Inferior parietal cortex (tissue), 1 donor: ENCODE results near the gene NIPAL1.
A peak's percentile ranks its signal among the peaks of the same experiment; 100 is the strongest.

Experiments
- DNase-seq: peaks from one replicate; pipeline ENCODE4 v3.0.0-alpha.2; 2016; ENCODE audit errors: extremely low spot score

Gene NIPAL1

DNA sequence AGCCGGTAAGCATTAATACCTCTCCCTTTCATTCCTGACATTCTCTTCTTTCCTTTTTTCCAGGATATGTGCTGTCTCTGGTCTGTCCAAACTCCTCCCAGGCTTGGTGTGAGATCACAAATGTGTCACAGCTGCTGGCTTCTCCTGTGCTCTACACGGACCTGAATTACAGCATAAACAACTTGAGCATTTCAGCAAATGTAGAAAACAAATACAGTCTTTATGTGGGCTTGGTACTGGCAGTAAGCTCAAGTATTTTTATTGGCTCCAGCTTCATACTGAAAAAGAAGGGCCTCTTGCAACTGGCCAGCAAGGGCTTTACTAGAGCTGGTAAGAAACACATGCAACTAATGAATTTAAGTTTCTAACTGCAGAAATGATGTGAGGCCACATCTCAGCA, 8.4 kb downstream of the NIPAL1 start:
- no peak for DNase-seq

DNA sequence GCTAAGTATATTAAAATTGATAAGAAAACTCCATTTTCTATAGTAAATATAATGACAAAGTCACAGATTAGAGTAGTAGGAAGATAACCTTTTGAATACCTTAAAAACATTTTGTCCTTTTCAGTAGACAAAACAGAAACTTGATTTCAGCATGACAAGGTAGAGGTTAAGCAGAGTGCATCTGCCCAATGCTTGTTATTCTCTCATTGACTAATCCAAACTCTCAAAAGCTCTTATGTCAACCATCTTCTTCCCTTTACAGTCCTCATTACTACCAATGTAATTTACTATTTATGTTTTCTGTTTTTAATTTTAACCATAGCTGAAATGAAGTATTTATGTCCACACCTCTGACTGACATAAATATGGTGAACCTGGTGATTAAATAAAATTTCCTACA, 11.1 kb downstream of the NIPAL1 start:
- no peak for DNase-seq

DNA sequence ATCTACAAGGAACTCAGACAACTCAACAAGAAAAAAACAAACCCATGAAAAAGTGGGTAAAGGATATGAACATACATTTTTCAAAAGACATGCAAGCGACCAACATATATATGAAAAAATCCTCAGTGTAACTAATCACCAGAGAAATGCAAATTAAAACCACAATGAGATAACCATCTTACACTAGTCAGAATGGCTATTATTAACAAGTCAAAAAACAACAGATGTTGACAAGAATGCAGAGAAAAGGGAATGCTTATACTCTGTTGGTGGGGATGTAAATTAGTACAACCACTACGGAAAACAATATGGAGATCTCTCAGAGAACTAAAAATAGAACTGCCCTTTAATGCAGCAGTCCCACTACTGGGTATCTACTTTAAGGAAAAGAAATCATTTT, 12.1 kb downstream of the NIPAL1 start:
- DNase-seq = no peak

DNA sequence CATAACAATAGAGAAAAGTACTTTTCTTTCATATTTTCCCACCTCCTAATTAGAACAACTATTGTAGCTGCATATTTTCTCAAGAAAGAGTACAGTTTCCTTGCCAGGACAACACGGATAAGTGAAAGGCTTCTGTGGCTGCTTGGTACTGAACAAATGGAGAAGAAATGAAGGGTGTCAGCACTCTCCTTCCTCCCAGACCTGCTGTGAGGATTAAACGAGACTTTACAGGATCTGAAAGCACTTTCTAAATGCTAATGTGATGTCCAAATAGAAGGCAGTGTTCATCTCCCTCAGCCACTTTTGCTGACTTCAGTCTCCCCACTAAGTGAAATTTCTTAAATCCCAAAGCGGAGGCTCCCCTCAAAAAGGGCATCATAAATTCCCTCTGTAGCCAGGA, 13.9 kb downstream of the NIPAL1 start:
- DNase-seq = no peak

DNA sequence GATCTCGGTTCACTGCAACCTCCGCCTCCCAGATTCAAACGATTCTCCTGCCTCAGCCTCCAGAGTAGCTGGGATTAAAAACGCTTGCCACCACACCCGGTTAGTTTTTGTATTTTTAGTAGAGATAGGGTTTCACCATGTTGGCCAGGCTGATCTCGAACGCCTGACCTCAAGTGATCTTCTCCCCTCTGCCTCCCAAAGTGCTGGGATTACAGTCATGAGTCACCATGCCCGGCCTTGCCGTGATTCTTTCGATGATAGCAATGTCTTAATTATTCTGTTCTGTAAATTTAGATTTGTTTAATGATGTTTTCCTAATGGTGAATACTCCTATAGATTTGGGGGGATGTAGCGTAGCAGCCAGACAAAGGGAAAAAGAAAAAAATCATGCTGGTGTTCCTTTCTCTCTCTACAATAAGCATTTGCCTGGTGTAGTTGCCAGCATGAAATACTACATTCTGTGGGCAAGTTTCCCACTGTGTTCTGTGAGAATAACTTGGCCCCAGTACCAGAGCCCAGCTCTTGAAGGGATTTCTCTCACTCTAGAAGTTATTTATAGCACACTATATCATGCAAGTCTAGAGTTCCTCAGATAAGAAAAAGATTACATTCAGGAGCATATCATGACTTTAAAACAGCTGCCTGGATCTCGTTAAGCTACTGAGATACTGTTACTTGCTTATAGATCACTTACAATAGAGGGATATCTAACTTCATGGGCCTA, 15.4 kb downstream of the NIPAL1 start:
- peak; percentile 41 for DNase-seq

DNA sequence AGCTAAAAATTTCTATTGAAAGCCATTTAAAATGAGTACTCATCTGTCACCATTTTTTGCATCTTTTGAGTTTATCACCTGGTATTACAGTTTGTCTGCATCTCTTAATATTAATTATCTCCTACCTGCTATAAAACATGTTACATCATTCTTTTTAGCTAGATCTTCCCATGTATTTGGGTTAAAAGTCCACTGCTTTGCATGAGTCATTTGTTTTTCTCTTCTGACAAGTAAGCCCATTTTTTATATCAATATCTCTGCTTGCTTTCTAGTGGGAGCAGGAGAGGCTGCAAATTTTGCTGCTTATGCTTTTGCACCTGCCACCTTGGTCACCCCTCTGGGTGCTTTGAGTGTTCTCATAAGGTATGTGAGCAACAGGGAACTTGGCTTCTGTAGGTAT, 16.1 kb downstream of the NIPAL1 start:
- no peak for DNase-seq

DNA sequence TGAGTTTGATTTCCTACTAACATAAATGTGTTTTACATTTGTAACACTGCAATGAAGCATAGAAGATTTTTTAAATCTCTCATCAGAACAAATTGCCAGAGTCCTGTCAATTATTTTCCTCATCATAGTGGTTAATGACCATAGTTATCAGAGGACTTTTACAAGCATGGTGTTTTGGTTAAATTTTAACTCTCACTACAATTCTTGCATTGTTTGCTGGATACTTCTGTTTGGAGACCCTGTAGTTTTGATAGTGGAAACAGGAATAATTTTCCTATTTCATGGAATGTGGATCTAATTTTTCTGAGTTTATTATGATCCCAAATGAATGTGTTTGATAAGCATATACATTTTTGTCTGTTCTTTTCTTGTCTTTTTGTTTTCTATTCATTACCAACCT, 16.8 kb downstream of the NIPAL1 start:
- no peak for DNase-seq

DNA sequence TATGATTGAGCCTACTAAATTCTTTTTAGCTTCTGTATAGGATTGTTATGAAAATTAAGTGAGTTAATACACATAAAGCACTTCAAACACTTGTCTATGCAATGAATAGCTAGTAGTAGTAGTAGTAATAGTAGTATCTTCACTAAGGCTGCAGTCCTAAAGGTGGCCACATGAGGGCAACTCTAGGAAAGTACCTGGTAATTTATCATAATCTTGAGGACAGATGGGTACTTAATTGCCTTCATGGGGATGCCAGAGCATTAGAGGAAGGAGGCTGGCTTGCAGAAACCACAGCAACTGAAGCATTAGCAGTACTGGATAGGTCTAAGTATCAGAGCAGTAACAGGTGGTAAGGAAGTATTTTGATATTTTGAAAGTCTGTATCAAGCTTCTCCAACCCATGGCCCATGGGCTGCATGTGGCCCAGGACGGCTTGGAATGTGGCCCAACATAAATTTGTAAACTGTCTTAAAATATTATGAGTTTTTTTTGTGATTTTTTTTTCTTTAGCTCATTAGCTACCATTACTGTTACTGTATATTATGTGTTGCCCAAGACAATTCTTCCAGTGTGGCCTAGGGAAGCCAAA, 17.3 kb downstream of the NIPAL1 start:
- DNase-seq = no peak

DNA sequence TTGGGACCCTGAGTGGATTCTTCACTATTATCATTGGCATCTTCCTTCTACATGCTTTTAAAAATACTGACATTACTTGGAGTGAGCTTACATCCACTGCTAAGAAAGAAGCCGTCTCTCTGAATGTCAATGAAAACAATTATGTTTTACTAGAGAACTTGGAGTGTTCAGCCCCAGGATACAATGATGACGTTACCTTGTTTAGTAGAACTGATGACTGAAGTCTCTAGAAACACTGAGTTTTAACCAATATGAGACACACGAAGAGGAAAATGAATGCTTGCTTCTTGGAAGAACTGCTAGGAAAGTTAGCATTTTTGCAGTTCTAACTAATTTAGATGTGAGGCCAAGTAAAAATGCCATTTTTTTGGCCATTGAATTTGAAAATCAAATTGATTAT, 19.4 kb downstream of the NIPAL1 start:
- no peak for DNase-seq

DNA sequence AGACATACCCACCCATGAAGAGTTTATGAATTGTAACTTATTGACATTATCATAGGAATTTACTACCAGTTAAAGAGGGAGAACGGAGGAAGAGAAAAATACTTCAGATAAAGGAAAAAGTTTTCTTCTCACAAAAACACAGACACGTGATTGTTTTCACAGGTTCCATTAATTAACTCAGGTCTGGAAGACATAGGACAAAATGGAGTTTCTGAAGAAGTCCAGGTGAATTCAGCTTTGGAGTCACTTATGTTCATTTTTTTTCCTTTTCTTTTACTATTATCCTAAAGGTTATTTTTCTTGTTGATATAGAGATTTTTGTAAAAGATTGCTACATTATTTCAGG, 20.5 kb downstream of the NIPAL1 start:
- DNase-seq = no peak

DNA sequence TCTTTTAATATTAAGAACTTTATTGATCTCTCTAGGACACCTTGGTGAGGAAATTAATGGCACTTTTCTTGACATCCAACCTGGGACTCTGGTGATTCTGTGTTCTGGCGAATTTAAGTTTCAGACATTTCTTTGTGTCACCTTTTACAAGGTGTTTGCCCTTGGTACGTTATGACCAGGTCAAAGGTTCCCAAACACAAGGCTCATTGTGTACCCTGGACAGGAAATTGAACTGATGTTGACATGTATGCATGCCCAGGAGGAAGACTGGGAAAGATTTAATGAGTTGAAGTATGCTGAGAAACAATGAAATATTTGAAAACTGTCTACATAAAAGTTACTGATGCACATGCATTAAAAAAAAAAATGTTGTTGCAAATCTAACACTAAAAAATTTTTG, 22.1 kb downstream of the NIPAL1 start:
- no peak for DNase-seq

DNA sequence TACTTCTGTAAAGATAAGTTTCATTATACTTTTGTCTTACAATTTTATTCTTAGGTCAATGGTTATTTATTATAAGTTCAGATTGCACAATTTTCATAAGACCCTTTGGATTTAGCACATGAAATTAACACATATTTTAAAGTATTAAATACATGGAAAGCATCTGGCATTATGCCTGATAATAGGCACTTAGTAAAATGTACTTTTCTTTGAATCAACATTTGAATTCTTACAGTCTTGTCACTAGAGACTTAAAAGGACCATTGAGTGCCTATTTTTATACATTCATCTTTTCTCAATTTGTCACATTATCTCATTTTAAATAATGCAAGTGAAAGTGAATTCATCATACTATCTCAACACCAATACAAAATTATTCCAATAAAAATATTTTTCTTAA, 23.0 kb downstream of the NIPAL1 start:
- DNase-seq = no peak

DNA sequence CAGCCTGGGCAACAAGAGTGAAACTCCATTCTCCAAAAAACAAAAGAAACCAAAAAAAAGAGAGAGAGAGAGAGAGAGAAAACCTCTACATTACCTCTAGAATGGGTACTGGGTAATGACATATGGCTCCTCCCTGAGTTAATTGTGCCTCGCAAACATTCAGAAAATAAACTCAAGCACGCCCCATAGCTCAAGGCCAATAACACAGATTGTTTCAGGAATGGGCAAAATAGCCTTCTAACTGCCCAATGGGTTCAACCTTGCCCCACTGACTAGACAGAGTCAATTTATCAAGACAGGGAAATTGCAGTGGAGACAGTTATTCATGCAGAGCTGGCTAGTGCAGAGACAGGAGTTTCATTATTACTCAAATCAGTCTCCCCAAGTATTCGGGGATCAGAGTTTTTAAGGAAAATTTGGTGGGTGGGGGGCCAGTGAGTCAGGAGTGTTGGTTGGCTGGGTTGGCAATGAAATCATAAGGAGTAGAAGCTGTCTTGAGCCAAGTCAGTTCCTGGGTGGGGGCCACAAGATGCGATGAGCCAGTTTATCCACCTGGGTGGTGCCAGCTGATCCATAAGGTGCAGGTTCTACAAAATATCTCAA, 25.1 kb downstream of the NIPAL1 start:
- DNase-seq = no peak

DNA sequence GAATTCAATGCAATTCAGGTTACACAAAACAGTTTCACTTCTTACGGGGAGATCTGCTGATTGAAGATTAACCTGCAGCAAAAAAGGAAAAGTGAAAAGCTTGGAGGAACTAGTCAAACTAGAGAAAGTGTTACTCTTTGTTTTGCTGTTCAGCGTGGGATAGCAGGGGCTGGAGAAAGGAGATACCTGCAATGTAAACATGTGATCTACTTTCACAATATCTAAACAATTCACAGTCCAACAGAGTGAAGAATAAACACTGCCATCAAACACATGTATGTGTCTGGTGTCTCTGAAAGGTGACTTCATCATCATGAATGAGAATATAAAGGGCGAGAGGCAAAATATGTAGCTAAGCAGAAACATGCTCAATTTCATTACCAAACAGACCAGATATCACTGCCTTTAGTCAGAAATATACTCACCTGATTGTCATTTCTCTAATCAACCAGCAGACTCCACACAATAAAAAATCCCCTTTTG, 26.4 kb downstream of the NIPAL1 start:
- DNase-seq = no peak

DNA sequence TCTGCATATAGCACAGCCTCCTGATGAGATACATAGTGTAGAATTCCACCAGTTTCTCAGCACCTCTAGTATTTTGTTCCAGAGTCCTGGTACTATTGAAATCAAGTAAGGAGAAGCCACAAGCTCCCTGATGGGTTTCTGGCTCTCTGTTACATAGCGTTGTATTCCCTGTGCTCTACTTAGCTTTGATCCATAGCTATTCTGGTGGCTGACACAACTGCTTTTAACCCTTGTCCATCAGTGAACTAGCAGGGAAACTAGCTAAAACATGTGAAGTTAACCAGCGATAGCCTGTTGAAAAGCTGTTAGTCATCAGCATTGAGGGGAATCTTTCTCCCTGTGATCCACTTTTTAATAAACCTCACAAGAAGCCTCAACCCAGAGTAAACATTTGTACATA, 26.9 kb downstream of the NIPAL1 start:
- DNase-seq = no peak

DNA sequence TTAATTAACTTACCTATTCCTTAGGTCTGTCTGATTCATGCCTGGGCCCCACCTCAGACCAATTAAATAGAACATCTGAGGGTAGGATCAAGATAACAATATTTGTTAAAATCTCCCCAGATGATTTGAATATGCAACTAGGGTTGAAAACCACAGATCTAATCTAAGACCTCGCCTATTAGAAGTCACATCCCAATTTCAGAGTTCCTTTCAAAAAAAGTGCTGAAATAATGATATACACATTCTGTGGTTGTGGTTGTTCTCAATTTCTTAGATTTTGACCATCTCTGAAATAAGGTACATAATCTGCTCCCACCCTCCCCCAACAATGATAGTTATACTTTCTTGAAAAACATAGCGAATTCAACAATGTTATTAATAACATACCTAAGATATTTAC, 27.7 kb downstream of the NIPAL1 start:
- DNase-seq = no peak

DNA sequence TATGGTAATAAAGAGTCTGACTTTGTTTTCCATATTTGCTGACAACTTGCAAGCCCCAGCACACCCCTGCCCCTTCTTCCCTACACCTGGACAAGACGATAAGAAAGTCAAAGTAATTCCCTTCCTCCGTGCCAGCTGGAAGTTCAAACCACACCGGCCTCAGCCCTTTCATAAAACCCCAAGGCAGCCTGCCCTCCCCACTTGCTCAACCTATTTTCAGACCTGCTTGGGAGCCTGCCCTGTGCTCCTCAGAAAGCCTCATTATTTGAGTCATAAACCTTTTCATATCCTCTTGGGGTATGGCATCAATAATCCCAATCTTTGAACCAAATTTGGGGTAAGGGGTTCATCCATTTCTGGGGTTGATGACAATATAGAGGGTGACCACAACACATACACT, 29.5 kb downstream of the NIPAL1 start:
- DNase-seq = no peak

DNA sequence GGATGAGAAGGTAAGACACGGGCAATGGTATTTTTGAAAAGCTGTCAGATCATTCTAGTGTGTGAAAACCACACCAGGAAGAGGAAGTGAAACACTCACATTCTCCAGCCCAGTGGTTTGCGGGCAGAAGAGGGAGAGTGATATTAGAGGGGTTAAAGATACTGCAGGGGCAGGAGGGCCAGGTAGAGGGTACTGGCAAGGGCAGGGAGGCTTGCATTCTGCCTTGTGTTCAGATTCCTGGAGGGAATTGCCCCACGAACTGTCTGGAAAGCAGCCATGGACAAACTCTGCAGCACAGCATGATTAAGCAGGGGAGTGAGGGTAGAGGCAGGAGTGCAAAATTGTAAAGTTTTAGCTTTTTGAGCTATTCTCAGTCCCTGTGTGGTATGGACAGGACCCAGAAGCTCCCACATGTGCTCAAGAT, 30.9 kb downstream of the NIPAL1 start:
- DNase-seq = no peak

DNA sequence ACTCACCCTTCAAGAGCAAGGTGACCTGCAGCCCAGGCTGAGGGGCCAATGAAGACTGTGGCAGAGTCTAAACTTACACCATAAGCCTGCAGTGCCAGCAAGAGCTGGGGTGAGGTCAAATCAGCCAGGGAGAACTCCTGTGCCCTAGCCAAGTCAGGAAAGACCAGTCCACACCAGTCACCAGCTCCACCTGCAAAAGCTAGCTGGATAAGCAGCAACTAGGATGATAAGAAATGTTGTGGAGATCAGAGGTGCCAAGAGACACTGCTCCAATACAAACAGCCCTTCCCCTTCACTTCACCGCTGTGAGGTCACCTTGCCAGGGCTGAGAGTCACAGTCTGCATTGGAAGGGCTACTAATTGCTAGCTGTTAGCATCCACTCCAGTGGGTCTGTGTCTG, 31.3 kb downstream of the NIPAL1 start:
- DNase-seq = no peak

DNA sequence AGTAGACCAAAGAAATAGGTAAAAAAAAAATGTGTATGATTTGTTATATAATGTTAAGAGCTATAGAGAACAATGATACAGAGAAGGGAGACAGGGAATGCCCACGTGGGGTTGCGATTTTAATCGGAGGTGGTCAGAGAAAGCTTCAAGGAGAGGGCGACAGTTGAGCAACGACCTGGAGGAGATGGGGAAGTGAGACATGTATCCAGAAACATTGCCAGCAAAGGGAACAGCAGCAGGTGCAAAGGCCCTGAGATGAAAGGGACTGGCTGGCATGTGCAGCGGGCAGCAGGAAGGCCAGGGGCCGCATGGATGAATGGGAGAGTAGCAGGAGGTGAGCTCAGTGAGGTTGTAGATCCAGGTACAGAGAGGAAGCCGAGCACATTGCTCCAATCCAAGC, 32.9 kb downstream of the NIPAL1 start:
- DNase-seq = no peak

DNA sequence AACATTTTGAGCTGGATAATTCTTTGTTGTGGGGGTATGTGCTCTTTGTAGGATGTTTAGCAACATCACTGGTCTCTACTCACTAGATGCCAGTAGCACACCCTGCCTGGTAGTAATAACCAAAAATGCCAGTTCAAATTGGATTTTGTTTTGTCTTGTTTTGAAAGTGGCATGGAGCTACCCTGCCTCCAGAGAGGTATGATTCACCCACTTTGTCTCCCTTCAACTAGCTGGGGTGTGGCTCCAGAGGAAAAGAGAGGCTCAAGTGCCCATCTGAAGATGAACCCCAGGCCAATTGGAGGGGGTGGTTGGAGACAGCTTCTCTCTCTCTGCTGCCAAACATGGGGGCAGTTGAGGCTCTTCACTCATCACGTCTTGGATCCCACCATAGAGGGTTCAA, 34.5 kb downstream of the NIPAL1 start:
- no peak for DNase-seq

DNA sequence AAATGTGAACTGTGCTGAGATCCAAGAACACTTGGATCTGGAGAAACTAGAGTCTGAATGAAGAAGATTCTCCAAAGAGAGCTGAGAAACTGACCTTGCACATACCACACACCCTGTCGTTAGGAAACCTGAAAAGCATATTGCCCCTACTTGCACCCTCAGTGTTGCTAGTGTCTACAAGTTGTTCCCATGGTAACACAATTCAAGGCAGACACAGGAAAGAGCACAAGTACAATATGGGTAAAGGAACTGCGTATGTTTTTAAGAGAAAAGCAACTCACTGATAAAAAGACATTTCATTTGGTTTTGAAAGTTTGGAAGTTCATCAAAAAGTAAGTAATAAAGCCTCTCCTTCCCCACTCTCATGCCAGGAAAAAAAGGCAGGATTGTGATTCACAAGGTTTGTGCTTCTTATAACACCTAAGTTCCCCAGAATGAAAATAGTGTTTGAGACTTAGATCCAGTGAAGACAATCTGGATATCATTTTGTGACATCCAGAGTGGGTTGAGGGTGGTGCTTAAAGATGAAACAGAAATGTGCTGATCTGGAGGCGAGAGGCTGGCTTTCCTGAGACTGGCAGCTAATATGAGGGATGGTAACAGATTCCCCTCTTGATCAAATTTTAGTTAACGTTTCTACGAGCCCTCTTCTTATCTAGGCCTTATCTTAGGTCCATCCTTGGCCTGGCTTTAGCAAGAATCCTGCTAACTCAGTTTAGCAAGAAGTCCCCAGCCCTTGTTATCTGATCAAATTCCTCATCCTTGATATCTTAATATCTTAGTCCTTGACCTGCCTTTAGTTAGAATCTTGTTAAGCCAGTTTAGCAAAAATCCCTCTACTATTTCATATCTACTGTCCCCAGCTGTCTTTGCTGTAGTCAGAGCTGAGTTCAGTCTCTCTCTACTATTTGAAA, 42.3 kb downstream of the NIPAL1 start:
- no peak for DNase-seq
